T-cell (primary cell): ENCODE results near the gene TIPRL. TPM values are rescaled to one million over a fixed set of nuclear protein-coding genes. Genes with fewer than 3 reads are reported as not detected.

Source experiments
- ATAC-seq, 4 experiments: fragments of 200-7000 bp in 3 of 4; fragments of 150-1000 bp in 1 of 4; cut with Tn5 transposase; replicated peaks in 1 of 4; 1 replicate in 3 of 4; 2 replicates in 1 of 4; pipeline ENCODE4 v1.10.0; 2021; ENCODE audit warnings: moderate library complexity in 3 of 4, mild to moderate bottlenecking in 2 of 4, moderate number of reproducible peaks in 1 of 4
- CTCF ChIA-PET, 2 donors: fragments of 300-600 bp; sonication (Branson Sonifier 250); formaldehyde crosslinking; loops; one replicate each; lab custom pipeline; 2022; ENCODE audit warnings: antibody characterized with exemption in 2 of 2; lab: Charles Lee
- POLR2A ChIA-PET, 2 donors: fragments of 300-600 bp; sonication (Branson Sonifier 250); formaldehyde crosslinking; loops; one replicate each; lab custom pipeline; 2022; ENCODE audit warnings: antibody characterized with exemption in 2 of 2; lab: Charles Lee
- DNase-seq, 35 experiments: peaks; one replicate each; pipeline versions ENCODE4 v3.0.0 to v3.0.0-alpha.2; 2013 to 2023
- H3K27ac ChIP-seq: one replicate; pipeline ENCODE4 v1.5.1; 2013; ENCODE audit warnings: low read length
- H3K27me3 ChIP-seq, 2 experiments: replicated peaks in 1 of 2; 1 replicate in 1 of 2; 2 replicates in 1 of 2; pipeline versions ENCODE4 v1.6.1 to v1.7.0; 2013; ENCODE audit warnings: low read length in 1 of 2, mixed read lengths in 1 of 2; ENCODE audit not compliant: control insufficient read depth in 2 of 2, insufficient read depth in 2 of 2; ENCODE audit errors: extremely low read depth in 1 of 2
- H3K36me3 ChIP-seq, 2 donors: 1 replicate in 1 of 2; 2 replicates in 1 of 2; pipeline versions ENCODE4 v1.6.1 to v1.7.0; 2013; ENCODE audit warnings: low read length in 1 of 2; ENCODE audit not compliant: control insufficient read depth in 2 of 2, insufficient read depth in 1 of 2; ENCODE audit errors: extremely low read depth in 1 of 2
- H3K4me1 ChIP-seq, 2 experiments: 1 replicate in 1 of 2; 2 replicates in 1 of 2; pipeline versions ENCODE4 v1.6.1 to v1.7.0; 2013; ENCODE audit warnings: low read length in 2 of 2, mixed read lengths in 1 of 2; ENCODE audit not compliant: insufficient read depth in 2 of 2, control insufficient read depth in 1 of 2; ENCODE audit errors: extremely low read depth in 1 of 2
- H3K4me3 ChIP-seq, 2 donors: 1 replicate in 1 of 2; 2 replicates in 1 of 2; pipeline versions ENCODE4 v1.5.1 to v1.7.0; 2013; ENCODE audit warnings: mild to moderate bottlenecking in 2 of 2, low read length in 1 of 2, moderate library complexity in 1 of 2; ENCODE audit not compliant: control insufficient read depth in 1 of 2; ENCODE audit errors: extremely low read depth in 1 of 2
- H3K9me3 ChIP-seq: 2 replicates; pipeline ENCODE4 v1.7.0; 2013
- H3K27ac Mint-ChIP-seq, 2 donors: one replicate each; pipeline ENCODE4 v1.8.0; 2020 to 2021; ENCODE audit warnings: mild to moderate bottlenecking in 2 of 2, mixed read lengths in 2 of 2
- H3K27me3 Mint-ChIP-seq, 2 donors: one replicate each; pipeline ENCODE4 v1.8.0; 2021 to 2022; ENCODE audit warnings: mixed read lengths in 2 of 2
- H3K36me3 Mint-ChIP-seq: one replicate; pipeline ENCODE4 v1.8.0; 2021; ENCODE audit warnings: mixed read lengths
- H3K4me1 Mint-ChIP-seq, 3 donors: one replicate each; pipeline ENCODE4 v1.8.0; 2020 to 2022; ENCODE audit warnings: mixed read lengths in 3 of 3, mild to moderate bottlenecking in 1 of 3
- H3K4me3 Mint-ChIP-seq, 3 donors: one replicate each; pipeline ENCODE4 v1.8.0; 2020 to 2022; ENCODE audit warnings: mild to moderate bottlenecking in 3 of 3, mixed read lengths in 3 of 3, moderate library complexity in 3 of 3
- H3K9me3 Mint-ChIP-seq, 3 donors: one replicate each; pipeline ENCODE4 v1.8.0; 2020 to 2022; ENCODE audit warnings: mixed read lengths in 3 of 3
- WGBS: methylation state at CpG from one replicate; pipeline ENCODE4 v1.1.5; 2013; ENCODE audit warnings: missing lambda C conversion rate; ENCODE audit not compliant: insufficient coverage; 5-methylcytosine and 5-hydroxymethylcytosine counted together
- total RNA-seq, 35 experiments: library from RNA in 6 of 35; stranded (reverse) in 6 of 35; fragments of 120-200 nt in 1 of 35; gene quantifications; one replicate each; pipeline versions ENCODE4 v1.2.1 to v1.2.4 and lab custom pipeline; 2013 to 2026

TIPRL gene
- total RNA-seq, 5 donors from 2014 or later (not counting 1 experiment from before 2014, with no cell fraction given) = 13.8 to 26.6 (median 22.3) TPM

GRCh38 chr1:168213349-168213748, 34.6 kb downstream of the TIPRL start:
- H3K4me1 ChIP-seq = no peaks in the 10 kb centered on the region
- peaks cover 0 to 2% of the 10 kb centered on the region in 2 experiments for H3K27me3 ChIP-seq
- peaks cover 8% of the 10 kb centered on the region for H3K36me3 Mint-ChIP-seq
- peaks cover 17 to 25% (median 22%) of the 10 kb centered on the region in 3 donors for H3K9me3 Mint-ChIP-seq
- no peak overlapping the region for H3K4me3 Mint-ChIP-seq
- no peaks in the 10 kb centered on the region for H3K36me3 ChIP-seq
- no peak overlapping the region for H3K27ac Mint-ChIP-seq
- peaks cover 0 to 2% (median 1%) of the 10 kb centered on the region in 3 donors for H3K4me1 Mint-ChIP-seq
- H3K27ac ChIP-seq = no peak overlapping the region
- WGBS = no CpG with 5 or more reads among the region's 2 CpGs
- H3K4me3 ChIP-seq = no peak overlapping the region
- no peaks in the 10 kb centered on the region for H3K9me3 ChIP-seq
- H3K27me3 Mint-ChIP-seq = no peaks in the 10 kb centered on the region
- DNase-seq = no peak
- ChIA-PET CTCF (no interaction called here), POLR2A (no interaction called here)
- ATAC-seq = no peak

- DNase-seq = no peak
- CTCF ChIA-PET = no interaction called here
- Histone ChIP-seq H3K9me3 (no peaks in the 10 kb centered on the region), H3K27me3 (peaks cover 0 to 2% of the 10 kb centered on the region in 2 experiments), H3K4me3 (no peak overlapping the region), H3K4me1 (no peaks in the 10 kb centered on the region), H3K36me3 (no peaks in the 10 kb centered on the region), H3K27ac (no peak overlapping the region)
- 100% methylated on average over 1 of the region's 4 CpGs for WGBS
- Mint-ChIP-seq H3K36me3 (peaks cover 4% of the 10 kb centered on the region), H3K4me1 (peaks cover 0 to 2% (median 1%) of the 10 kb centered on the region in 3 donors), H3K9me3 (peaks cover 14 to 16% (median 16%) of the 10 kb centered on the region in 3 donors), H3K27ac (no peak overlapping the region), H3K4me3 (no peak overlapping the region), H3K27me3 (no peaks in the 10 kb centered on the region)
- ATAC-seq = no peak
- POLR2A ChIA-PET = no interaction called here
Observed at GRCh38 chr1:168216171-168216570, 37.4 kb downstream of the TIPRL start.

DNA sequence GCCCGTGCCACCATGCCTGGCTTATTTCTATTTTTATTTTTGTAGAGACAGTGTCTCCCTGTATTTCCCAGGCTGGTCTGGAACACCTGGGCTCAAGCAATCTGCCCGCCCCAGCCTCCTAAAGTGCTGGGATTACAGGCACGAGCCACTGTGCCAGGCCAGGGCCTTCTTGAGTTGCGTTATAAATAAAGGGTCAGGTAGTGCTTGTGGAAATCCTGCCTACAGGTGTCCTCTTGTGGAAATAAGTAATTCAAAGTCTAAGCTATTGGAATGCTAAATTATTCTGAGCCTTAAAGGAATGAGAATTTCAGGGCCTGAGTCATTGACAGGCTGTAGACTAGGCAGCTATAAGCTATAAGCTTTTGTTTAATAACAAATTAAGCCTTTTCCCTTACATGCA, 38.9 kb downstream of the TIPRL start:
- peaks cover 0 to under 1% of the 10 kb centered on the region in 2 donors for H3K27me3 Mint-ChIP-seq
- H3K27ac Mint-ChIP-seq = no peak overlapping the region
- ATAC-seq = no peak
- no peaks in the 10 kb centered on the region for H3K4me1 Mint-ChIP-seq
- ChIA-PET CTCF (interaction anchor here in 1 of 2 donors (0.9 kb wide), 1 partner anchor 41 kb away, joined by 3 read pairs; no protein-coding TSS in a partner anchor), POLR2A (interaction anchor here in 1 of 2 donors (0.7 kb wide), 1 partner anchor 32 kb away, joined by 3 read pairs; no protein-coding TSS in a partner anchor)
- no peak overlapping the region for H3K27ac ChIP-seq
- no peaks in the 10 kb centered on the region for H3K36me3 Mint-ChIP-seq
- H3K27me3 ChIP-seq = peaks cover 0 to 2% of the 10 kb centered on the region in 2 experiments
- no peaks in the 10 kb centered on the region for H3K4me1 ChIP-seq
- no peaks in the 10 kb centered on the region for H3K9me3 ChIP-seq
- H3K4me3 Mint-ChIP-seq = no peak overlapping the region
- no peak for DNase-seq
- no CpG with 5 or more reads among the region's 4 CpGs for WGBS
- peaks cover 6 to 12% (median 9%) of the 10 kb centered on the region in 3 donors for H3K9me3 Mint-ChIP-seq
- no peaks in the 10 kb centered on the region for H3K36me3 ChIP-seq
- H3K4me3 ChIP-seq = no peak overlapping the region

DNA sequence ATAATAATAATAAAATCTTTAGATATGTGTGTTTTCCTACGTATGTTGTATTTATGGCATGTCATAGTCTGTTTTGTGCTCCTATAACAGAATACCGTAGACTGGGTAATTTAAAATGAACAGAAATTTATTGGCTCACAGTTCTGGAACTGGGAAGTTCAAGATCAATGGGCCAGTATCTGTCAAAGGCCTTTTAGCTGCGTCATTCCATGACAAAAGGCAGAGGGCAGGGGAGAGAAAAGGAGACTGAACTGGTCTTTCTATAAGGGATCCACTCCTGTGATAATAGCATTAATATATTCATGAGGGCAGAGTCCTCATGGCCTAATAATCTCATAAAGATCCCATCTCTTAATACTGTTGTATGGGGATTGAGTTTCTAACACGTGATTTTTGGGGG, 39.9 kb downstream of the TIPRL start:
- H3K9me3 Mint-ChIP-seq = peaks cover 0 to 9% (median 0%) of the 10 kb centered on the region in 3 donors
- H3K36me3 Mint-ChIP-seq = no peaks in the 10 kb centered on the region
- H3K4me1 ChIP-seq = no peaks in the 10 kb centered on the region
- DNase-seq = no peak
- H3K4me3 ChIP-seq = no peak overlapping the region
- H3K27ac ChIP-seq = no peak overlapping the region
- no peak for ATAC-seq
- H3K27me3 Mint-ChIP-seq = peaks cover 0 to 5% of the 10 kb centered on the region in 2 donors
- peaks cover 0 to 2% of the 10 kb centered on the region in 2 experiments for H3K27me3 ChIP-seq
- ChIA-PET POLR2A (no interaction called here), CTCF (no interaction called here)
- no peaks in the 10 kb centered on the region for H3K36me3 ChIP-seq
- H3K4me1 Mint-ChIP-seq = no peaks in the 10 kb centered on the region
- H3K9me3 ChIP-seq = no peaks in the 10 kb centered on the region
- H3K4me3 Mint-ChIP-seq = no peak overlapping the region
- 100% methylated on average over 2 of the region's 4 CpGs for WGBS
- H3K27ac Mint-ChIP-seq = no peak overlapping the region

GRCh38 chr1:168220470-168220871, 41.7 kb downstream of the TIPRL start:
- Mint-ChIP-seq H3K4me1 (peaks cover 6 to 11% (median 7%) of the 10 kb centered on the region in 3 donors), H3K27ac (no peak overlapping the region), H3K27me3 (peaks cover 0 to 5% of the 10 kb centered on the region in 2 donors), H3K9me3 (peaks cover 0 to 4% (median 0%) of the 10 kb centered on the region in 3 donors), H3K4me3 (no peak overlapping the region), H3K36me3 (no peaks in the 10 kb centered on the region)
- ChIA-PET POLR2A (no interaction called here), CTCF (no interaction called here)
- Histone ChIP-seq H3K9me3 (no peaks in the 10 kb centered on the region), H3K36me3 (no peaks in the 10 kb centered on the region), H3K27me3 (no peaks in the 10 kb centered on the region), H3K4me1 (peaks cover 2 to 6% of the 10 kb centered on the region in 2 experiments), H3K4me3 (no peak overlapping the region), H3K27ac (no peak overlapping the region)
- DNase-seq (no peak), ATAC-seq (no peak)
- WGBS = no CpG with 5 or more reads among the region's 6 CpGs

DNA sequence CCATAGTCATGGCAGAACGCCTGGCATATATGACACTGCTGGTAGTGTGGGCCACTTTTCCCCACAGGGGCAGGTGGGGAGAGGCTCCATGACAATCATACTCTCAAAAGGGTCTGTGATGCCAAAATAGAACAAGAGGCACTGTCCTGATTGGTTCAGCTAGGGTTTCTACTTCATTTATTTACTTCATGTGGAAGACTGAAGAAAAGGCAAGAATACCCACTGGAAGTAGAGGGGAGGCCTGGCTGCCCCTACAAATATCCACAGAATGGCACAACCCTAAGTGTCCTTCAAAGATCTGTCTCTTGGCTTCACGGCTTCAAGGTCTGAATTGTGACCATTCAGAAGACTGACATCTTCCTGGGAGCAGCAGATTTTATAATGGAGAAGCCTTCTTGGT, 42.5 kb downstream of the TIPRL start:
- no peak overlapping the region for H3K4me3 Mint-ChIP-seq
- ChIA-PET POLR2A (no interaction called here), CTCF (interaction anchor here in 1 of 2 donors (0.6 kb wide), 1 partner anchor 1086 kb away, joined by 8 read pairs; no protein-coding TSS in a partner anchor)
- H3K9me3 ChIP-seq = no peaks in the 10 kb centered on the region
- DNase-seq (no peak), ATAC-seq (no peak)
- no peaks in the 10 kb centered on the region for H3K27me3 ChIP-seq
- H3K27ac Mint-ChIP-seq = no peak overlapping the region
- H3K4me1 ChIP-seq = peaks cover 2 to 8% of the 10 kb centered on the region in 2 experiments
- no peaks in the 10 kb centered on the region for H3K36me3 Mint-ChIP-seq
- no peaks in the 10 kb centered on the region for H3K36me3 ChIP-seq
- H3K9me3 Mint-ChIP-seq = peaks cover 0 to 4% (median 0%) of the 10 kb centered on the region in 3 donors
- H3K4me3 ChIP-seq = no peak overlapping the region
- WGBS = no CpG with 5 or more reads among the region's 2 CpGs
- H3K27ac ChIP-seq = no peak overlapping the region
- H3K27me3 Mint-ChIP-seq = peaks cover 0 to 5% of the 10 kb centered on the region in 2 donors
- peaks cover 6 to 12% (median 8%) of the 10 kb centered on the region in 3 donors for H3K4me1 Mint-ChIP-seq
